Astrocyte of the cerebellum (primary cell): Measurements from ENCODE around the gene MGAT5.

Source experiments
- DNase-seq: peaks from one replicate; pipeline ENCODE4 v3.0.0-alpha.2; 2011; ENCODE audit warnings: low read depth
- H3K4me3 ChIP-seq: 2 replicates; pipeline ENCODE4 v1.5.1; 2011; ENCODE audit warnings: mild to moderate bottlenecking, low read depth, low read length, moderate library complexity
- CTCF ChIP-seq: IDR thresholded peaks from 2 replicates; pipeline ENCODE4 v1.5.1; 2012; ENCODE audit warnings: low read length, low read depth, moderate library complexity, mild to moderate bottlenecking; ENCODE audit errors: missing control alignments
- in situ Hi-C: cut with HindIII; loops from 2 replicates; pipeline ENCODE4 v1.10.0; 2017; ENCODE audit warnings: low sequenced_read_pairs

The MGAT5 gene

DNA sequence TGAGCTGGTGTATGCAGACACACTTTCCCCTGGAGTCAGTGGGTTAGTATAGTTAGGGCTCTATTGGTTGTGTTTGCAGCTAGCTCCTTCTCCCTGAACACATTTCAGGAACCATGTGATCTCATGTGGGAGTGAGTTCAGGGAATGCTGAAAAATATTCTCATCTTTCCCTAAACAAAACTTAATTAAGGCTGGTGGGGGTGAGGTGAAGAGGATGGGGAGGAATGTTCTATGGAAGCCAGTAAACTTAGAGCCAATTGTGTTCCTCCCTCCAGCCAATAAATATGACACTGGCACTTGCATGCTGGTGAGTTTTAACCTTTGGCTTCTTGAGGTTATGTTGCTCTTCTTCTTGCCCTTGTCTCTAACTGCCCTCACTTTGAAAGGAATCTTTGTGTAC is 952 bp downstream of the MGAT5 start:
- no peak for DNase-seq
- H3K4me3 ChIP-seq: no peak overlapping the region
- no peak for TF ChIP-seq CTCF
- in situ Hi-C loops: no loop called here

GRCh38 chr2:134256956-134257355 is 3.1 kb downstream of the MGAT5 start:
- in situ Hi-C loops: no loop called here
- DNase-seq: no peak
- no peak for TF ChIP-seq CTCF
- no peak overlapping the region for H3K4me3 ChIP-seq

DNA sequence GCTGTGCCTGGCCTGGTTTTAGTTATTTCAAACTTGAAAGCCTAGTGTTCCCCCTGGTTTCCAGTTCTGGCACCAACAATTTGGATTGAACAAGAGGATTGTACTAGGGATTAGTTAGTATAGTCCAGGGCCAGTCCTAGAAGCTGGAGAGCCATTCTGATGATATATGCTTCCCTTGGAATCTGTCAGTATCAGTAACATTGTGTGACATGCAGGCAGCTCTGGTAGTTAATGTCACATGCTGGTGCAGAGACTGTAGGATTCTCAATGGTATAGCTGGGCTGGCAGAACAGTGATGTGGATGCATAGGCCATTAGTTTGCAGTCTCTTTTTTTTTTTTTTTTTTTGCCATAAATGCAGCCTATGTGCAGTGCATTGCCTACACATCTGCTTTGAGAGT is 3.6 kb downstream of the MGAT5 start:
- in situ Hi-C loops: no loop called here

GRCh38 chr2:134257965-134258683 is 4.3 kb downstream of the MGAT5 start:
- DNase-seq: no peak
- no peak for TF ChIP-seq CTCF
- H3K4me3 ChIP-seq: no peak overlapping the region
- in situ Hi-C loops: no loop called here

More for the DNA sequence above, 3.6 kb downstream of the MGAT5 start:
- no peak overlapping the region for H3K4me3 ChIP-seq
- TF ChIP-seq CTCF: no peak
- DNase-seq: no peak

DNA sequence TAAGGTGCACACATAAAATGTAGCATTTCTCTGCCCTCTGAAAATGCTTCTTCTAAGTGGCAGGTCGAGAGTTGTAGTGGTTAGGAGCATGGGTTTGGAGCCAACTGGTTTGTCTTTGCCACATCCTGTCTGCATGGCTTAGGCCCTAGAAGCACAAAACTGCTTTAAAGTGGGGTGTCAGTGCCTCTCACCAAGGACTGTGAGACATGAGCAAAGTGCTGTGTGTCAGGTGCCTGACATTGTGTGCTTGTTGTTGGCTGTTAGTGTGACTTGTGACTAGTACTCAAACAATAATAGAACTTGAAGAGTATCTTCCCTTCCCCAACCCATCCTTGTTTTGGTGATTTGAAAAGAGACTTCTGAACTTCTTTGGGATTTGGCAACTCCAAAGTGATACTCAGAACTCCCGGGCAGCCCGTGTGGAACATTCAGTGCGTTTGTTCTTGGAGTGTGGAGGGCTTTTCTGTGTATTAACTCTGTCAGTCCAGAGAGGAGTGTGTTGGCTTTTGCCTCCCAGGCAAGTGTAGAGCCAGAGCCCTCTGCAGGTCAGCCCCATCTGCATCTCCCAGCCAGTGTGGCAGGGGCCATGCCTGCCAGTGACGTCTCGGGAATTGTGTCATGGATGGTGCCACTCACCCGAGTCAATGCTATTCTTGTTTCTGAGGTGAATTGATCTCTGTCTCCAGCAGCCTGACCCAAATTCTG is 5.0 kb downstream of the MGAT5 start:
- in situ Hi-C loops: no loop called here
- no peak for TF ChIP-seq CTCF
- no peak overlapping the region for H3K4me3 ChIP-seq
- no peak for DNase-seq

DNA sequence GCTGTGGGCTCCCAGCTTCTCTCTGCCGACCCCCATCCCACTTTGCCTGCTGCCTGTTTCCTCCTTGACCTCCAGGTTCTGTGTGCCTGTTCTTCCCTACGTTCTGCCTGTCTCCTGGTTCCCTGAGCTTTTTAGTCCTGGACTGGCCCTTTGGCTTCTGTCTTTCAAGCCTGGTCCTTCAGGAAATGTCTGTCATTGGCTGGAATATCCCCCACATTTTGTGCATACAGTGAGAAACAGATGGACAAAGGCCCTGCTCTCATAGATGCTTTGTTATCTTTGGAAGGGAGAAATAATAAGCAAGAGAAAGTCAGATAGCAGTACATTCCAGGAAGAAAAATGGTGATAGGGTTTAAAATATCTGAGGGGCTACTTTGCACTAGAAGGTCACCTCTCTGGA is 5.7 kb downstream of the MGAT5 start:
- no peak for DNase-seq
- no peak overlapping the region for H3K4me3 ChIP-seq
- no peak for TF ChIP-seq CTCF
- in situ Hi-C loops: no loop called here
